GM21737 (cell line): ENCODE results near the gene ERMARD.

Experiments
- ATAC-seq: cut with Tn5 transposase; IDR thresholded peaks from one replicate; pipeline ENCODE4 v1.9.1; 2021; ENCODE audit warnings: mild to moderate bottlenecking, moderate library complexity; ENCODE audit not compliant: unreplicated experiment

Gene ERMARD

DNA sequence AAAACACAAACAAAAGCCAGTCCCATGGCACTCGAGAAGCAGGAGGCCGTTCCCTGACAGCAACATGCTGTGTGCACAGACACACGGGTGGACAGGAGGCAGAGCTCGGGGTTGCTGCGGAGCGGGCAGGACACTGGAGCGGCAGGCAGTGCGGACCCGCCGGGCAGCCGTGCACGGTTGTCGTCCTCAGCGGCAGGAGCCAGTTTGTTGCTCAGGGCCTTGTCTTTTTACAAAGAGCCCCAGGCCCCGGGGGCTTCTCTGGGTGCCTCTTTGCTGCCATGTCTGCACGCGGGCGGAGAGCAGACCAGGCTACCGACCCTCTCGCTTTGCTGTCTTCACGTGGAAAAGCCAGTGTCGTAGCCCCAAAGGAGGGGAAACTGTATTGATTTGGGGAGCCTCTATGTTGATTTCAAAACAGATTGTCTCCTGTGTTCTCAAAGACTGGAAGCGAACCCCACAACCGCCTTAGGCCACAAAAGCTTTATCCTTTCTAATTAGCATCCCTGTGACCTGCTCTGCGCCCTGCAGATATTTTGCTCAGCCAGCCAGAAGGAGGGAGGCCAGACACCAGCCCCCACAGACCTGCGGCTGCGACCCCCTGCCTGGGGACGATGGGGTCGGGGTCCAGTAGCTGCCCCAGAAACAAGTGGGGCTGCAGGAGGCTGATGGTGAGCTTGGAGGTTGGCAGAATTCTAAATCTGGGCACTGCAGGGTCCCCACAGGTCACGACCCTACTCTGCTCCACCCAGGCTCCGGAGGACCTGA is 50.2 kb downstream of the ERMARD start:
- ATAC-seq: no peak

DNA sequence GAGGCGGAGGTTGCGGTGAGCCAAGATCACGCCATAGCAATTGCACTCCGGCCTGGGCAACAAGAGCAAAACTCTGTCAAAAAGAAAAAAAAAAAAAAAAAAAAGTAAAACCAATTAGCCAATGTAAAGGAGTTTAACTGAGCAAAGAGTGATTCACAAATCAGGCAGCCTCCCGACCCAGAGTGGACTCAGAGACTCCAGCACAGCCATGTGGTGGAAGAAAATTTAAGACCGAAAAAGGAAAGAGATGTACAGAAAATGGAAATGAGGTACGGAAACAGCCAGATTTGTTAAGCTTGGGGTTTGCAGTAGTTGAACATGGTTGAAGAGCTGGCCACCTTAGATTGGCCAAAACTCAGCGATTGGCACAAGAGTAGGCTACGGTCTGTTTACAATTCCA is 51.4 kb downstream of the ERMARD start:
- ATAC-seq: no peak

DNA sequence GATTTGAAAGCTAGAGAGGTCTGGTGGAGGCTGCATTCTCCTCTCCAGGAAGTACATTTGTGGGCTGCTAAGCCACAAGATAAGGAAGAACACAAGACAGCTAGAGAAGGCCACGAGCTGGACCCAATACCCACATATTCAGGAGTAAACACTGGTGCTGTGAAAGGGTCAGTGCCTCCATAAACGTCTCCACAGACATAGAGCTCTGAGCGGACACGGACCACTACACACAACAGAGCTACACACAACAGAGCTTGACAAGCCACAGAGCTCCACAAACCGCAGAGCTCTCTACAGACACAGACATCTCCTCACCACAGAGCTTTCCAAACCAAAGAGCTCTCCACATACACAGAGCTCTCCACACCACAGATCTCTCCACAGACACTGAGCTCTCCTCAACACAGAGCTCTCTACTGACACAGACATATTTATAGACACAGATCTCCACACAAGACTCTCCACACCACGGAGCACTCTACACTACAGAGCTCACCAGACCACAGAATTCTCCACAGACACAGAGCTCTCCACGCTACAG is 51.9 kb downstream of the ERMARD start:
- ATAC-seq: peak; percentile 56

DNA sequence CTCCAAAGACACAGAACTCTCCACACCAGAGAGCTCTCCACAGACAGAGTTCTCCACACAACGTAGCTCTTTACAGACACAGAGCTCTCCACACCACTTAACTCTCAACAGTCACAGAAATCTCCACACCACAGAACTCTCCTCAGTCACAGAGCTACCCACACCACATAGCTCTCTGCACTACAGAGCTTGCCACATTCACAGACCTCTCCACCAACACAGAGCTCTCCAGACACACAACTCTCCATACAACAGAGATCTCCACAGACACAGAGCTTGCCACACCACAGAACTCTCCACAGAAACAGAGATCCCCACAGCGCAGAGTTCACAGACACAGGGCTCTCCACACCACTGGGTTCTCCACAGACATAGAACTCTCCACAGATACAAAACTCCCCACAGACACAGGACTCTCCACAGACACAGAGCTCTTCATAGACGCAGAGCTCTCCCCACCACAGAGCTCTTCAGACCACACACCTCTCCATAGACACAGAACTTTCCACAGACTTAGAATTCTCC is 52.5 kb downstream of the ERMARD start:
- no peak for ATAC-seq

DNA sequence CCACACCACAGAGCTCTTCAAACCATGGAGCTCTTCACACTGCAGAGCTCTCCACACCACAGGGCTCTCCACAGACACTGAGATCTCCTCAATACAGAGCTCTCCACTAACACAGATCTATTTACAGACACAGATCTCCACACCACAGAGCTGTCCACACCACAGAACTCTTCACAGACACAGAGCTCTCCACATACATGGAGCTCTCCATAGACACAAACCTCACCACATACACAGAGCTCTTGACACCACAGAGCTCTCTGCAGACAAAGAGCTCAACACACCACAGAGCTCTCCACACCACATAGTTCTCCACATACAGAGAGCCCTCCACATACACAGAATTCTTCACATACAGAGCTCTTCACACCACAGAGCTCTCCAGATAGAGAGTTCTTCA is 53.0 kb downstream of the ERMARD start:
- ATAC-seq: no peak

DNA sequence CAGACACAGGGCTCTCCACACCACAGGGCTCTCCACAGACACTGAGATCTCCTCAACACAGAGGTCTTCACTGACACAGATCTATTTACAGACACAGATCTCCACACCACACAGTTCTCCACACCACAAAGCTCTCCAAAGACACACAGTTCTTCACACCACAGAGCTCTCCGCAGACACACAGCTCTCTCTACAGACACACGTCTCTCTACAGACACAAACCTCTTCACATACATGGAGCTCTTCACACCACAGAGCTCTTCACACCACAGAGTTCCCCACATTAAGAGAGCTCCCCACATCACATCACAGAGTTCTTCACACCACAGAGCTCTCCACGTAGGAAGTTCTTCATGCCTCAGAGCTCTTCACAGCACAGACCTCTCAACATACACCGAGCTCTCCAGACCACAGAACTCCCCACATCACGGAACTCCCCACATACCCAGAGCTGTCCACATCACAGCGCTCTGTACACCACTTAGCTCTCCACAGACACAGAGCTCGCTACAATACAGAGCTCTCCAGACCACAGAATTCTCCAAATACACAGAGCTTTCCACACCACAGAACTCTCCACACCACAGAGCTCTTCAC is 53.9 kb downstream of the ERMARD start:
- no peak for ATAC-seq

DNA sequence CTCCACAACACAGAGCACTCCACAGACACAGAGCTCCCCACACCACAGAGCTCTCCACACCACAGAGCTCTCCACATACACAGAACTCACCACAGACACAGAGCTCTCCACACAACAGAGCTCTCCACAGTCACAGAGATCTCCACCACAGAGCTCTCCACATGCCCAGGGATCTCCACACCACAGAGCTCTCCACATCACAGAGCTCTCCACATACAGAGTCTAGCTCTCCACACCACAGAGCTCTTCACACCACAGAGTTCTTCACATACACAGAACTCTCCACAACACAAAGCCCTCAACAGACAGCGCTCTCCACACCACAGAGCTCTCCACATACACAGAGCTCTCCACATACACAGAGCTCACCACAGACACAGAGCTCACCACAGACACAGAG is 55.3 kb downstream of the ERMARD start:
- ATAC-seq: no peak

DNA sequence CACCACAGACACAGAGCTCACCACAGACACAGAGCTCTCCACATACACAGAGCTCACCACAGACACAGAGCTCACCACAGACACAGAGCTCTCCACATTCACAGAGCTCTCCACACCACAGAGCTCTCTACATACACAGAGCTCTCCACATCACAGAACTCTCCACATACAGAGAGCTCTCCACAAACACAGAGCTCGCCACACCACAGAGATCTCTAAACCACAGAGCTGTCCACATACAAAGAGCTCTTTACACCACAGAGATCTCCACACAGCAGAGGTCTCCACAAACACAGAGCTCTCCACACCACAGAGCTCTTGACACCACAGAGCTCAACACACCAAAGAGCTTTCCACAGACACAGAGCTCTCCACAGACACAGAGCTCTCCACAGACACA is 55.8 kb downstream of the ERMARD start:
- no peak for ATAC-seq

DNA sequence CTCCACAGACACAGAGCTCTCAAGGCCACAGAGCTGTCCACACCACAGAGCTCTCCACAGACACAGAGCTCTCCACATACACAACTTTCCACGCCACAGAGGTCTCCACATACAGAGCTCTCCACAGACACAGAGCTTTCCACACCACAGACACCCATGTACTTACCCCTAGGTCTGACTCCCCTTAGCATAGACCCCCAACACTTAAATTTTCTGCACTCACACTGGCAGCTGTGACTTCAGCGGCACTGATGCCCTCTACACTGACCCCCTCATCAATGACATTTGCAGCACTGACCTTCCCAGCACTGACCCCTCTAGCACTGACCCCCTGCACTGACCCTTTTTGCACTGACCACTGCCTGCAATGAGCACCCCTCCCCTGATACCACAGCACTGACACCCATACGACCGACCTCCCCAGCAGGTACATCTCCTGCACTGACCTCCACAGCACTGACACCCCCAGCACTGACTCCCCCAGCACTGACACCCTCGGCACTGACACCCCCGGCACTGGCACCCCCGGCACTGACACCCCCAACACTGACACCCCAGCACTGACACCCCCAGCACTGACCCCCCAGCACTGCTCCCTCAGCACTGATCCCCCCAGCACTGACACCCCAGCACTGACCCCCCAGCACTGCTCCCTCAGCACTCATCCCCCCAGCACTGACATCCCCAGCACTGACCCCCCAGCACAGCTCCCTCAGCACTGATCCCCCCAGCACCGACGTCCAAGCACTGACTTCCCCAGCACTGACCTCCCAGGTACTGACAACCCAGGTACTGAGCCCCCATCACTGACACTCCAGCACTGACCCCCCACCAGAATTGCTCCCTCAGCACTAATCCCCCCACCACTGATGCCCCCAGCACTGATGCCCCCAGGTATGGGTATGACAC is 56.5 kb downstream of the ERMARD start:
- no peak for ATAC-seq

DNA sequence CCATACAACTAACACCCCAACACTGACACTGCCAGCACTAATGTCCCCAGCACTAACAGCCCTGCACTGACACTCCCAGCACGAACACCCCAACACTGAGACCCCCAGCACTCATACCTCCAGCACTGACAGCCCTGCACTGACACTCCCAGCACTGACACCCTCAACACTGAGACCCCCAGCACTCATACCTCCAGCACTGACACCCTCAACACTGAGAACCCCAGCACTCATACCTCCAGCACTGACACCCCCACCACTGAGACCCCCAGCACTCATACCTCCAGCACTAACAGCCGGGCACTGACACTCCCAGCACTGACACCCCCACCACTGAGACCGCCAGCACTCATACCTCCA is 57.2 kb downstream of the ERMARD start:
- no peak for ATAC-seq

DNA sequence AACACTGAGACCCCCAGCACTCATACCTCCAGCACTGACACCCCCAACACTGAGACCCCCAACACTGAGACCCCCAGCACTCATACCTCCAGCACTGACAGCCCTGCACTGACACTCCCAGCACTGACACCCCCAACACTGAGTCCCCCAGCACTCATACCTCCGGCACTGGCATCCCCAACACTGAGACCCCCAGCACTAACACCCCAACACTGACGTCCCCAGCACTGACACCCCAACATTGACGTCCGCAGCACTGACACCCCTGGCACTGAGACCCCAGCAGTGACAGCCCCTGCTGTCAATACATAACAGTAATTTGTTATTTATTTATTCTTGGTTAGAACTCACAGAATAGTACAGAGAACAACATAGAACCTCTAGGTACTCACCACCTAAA is 58.0 kb downstream of the ERMARD start:
- ATAC-seq: no peak

DNA sequence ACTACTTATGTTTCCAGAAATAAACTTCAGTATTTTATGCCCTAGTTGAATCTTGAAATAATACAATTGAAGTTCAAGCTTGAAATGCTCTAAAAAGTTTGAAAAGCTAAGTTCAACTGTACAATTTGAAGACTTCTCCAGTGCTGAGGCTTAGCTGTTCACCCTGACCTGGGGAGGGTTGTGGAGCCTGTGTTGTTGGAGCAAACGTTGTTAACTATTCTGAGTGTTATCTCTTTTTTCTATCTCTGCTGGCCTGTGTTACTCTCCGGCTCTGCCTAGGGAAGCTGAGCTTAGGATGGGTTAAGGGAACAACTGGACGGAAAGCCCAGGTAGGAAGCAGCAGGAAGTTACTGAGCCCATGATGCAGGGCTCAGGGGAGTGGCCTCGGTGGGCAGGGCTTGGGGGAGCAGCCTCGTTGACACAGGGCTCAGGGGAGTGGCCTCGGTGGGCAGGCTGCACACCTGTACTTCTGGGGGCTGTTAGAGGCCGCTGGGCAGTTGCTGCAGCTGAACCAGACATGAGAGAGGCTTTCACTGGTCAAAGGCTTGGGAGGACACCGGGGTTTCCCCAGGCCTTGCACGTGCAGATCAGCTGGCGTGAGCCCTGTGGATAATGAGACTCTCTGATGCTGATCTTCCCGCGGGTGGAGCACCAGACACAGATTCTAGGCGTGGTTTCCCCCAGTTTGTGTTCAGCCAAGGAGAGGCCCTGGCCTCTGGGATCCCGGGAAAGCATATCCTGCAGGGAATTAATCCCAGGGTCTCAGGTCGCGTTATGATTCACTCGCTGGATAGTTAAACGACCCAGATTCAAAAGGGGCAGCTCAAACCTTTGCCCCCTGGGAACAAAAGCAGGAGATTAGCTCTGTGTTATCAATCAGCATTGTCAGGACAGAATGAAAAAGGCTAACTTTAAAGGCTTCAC is 58.9 kb downstream of the ERMARD start:
- ATAC-seq: no peak

DNA sequence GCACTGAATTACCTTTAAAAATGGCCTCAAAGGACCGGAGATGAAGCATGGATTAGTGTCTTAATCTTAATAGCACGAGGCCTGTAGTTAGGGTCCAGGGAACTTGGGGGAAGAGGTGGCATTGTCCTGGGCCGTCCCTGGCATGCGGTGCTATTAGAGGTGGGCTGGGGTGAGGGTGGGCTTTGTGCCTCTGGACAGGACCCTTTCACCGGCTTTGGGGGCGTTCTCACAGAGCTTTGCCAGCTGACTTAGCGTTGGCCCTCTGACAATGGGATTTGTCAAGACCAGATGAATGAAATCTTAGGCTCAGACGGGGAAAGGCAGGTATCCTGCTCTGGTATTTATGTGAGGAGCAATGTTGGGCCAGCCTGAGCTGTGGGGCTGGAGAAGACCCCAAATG is 59.6 kb downstream of the ERMARD start:
- no peak for ATAC-seq

DNA sequence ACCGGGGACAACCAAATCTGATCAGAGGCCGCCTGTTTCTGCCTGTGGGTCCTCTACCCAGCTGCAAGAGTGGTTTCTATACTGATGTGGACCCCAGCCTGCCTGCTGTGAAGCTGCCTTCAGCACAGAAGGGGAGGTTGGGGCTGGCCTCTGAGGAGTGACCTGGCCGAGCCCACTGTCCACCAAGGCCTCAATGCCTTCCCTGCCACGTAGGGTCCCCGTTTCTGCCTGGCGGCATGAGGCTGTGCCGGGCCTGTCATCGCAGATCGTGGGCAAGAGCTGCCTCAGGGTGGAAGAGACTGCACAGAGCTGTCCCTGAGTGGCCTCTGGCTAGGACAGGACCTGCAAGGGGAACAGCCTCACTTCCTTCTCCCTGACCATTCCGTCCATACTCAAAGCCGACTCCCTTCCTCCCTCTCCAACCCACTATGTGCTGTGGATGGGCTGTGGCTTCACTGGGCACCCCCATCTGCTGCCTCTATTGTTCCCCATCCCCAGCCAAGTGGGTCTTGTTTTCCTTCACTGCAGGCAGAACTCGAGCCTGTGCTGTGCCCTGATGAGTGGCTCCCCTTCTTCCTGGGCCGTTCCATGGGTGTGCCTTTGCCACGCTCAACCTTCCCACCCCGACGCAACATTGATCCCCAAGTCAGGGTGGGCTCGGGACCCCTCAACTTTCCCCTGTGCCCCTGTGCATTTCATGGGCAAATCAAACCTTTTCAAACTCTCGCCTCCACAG is 60.3 kb downstream of the ERMARD start:
- no peak for ATAC-seq

DNA sequence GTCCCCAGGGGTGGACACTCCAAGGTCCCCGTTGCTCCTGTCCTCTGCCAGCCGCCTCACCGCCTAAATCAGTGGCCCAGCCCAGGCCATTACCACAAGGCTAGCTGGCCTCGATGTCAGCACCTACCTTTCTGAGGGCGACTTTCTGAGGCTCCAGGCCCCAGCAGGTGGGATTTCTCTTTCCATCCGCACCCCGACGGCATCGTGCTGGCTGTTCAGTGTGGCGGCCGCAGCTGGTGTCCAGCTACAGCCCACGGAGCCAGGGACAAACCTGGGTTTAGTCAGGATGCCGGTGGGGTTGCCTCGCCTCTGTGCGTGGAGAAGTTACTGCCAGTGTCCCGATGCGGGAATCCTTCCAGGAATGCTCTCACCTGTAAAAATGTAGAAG is 60.8 kb downstream of the ERMARD start:
- no peak for ATAC-seq

DNA sequence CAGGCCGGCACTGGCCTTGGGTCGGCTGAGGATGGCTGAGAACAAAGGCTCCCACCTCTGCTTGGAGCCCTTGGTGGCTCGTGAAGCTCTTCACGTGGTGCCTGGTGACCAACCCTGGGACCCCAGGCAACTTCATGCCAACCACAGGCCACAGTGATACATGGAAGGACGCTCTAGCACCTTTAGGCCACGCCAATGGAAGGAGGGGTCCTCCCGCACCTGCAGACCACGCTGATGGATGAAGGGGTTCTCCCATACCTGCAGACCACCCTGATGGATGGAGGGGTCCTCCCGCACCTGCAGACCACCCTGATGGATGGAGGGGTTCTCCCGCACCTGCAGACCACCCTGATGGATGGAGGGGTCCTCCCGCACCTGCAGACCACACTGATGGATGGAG is 62.5 kb downstream of the ERMARD start:
- ATAC-seq: no peak

DNA sequence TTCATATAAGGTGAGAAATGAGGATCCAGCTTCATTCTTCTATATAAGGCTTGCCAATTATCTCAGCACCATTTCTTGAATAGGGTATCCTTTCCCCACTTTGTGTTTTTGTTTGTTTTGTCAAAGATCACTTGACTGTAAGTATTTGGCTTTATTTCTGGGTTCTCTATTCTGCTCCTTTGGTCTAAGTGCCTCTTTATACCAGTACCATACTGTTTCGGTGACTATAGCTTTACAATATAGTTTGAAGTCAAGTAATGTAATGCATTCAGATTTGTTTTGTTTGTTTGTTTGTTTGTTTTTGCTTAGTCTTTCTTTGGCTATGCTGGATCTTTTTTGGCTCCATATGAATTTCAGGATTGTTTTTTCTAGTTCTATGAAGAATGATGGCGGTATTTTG is 64.6 kb downstream of the ERMARD start:
- no peak for ATAC-seq

DNA sequence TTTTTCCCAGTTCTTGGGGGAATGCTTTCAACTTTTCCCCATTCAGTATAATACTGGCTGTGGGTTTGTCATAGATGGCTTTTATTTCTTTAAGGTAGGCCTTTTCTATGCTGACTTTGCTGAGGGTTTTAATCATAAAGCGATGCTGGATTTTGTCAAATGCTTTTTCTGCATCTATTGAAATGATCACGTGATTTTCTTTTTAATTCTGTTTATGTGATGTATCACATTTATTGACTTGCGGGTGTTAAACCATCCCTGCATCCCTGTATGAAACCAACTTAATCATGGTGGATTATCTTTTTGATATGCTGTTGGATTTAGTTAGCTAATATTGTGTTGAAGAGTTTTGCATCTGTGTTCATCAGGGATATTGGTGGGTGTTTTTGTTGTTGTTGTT is 65.6 kb downstream of the ERMARD start:
- ATAC-seq: no peak

DNA sequence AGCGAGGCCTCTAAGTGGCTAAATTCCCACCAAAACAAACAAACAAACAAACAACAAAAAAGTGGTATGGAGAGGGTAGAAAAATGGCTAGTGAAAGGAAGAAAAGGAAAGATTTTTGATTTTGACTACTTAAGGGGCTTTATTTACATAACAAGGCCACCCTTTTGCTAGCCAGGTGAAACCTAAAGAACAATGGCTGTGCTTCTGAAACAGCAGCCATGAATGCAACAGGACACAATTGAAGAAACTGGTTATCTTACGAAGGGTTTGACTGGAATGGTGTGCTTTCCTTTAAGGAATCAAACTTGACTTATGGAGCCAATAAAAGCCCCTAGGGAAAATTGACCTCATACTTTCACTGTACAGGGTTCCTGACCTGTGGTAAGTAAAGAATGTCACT is 68.9 kb downstream of the ERMARD start:
- ATAC-seq: no peak

DNA sequence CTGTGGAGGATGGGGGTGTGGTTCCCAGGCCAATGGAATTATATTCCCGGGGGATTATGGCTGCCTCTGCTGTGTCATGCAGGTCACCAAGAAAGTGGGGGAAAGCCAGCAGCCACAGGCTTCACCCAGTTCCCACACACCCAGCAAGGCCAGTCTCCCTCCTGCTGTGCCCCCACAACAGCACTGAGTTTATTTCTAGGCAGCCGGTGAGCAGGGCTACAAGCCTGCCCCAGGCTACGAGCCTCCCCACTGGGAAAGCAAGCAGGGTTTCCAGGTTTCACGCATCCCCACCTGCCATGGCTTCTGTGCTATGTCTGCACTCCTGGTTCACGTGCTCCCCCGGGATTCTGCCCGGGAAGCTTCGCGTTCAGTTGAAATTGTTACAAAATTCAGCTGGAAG is 72.6 kb downstream of the ERMARD start:
- no peak for ATAC-seq
